Astrocyte (in vitro differentiated cells and primary cell): Measurements from ENCODE around the gene GABBR2. TPM values are rescaled to one million over a fixed set of nuclear protein-coding genes. Genes with fewer than 3 reads are reported as not detected.

Source experiments
- DNase-seq: peaks from one replicate; pipeline ENCODE4 v3.0.0-alpha.2; 2010; ENCODE audit warnings: low read depth
- FAIRE-seq: peaks from 2 replicates; lab custom pipeline; 2011; peaks lifted over from hg19 to GRCh38; lab: Jason Lieb, UNC
- H2AFZ ChIP-seq: 2 replicates; pipeline ENCODE4 v1.6.0; 2012; ENCODE audit warnings: low read depth, low read length, inconsistent platforms
- H3K27ac ChIP-seq: 2 replicates; pipeline ENCODE4 v1.5.1; 2011; ENCODE audit warnings: low read depth, low read length, inconsistent platforms
- H3K27me3 ChIP-seq: 2 replicates; pipeline ENCODE4 v1.6.0; 2011; ENCODE audit warnings: low read length, inconsistent platforms; ENCODE audit not compliant: insufficient read depth
- H3K36me3 ChIP-seq: 2 replicates; pipeline ENCODE4 v1.5.1; 2011; ENCODE audit warnings: low read length, inconsistent platforms; ENCODE audit not compliant: insufficient read depth
- H3K4me1 ChIP-seq: 2 replicates; pipeline ENCODE4 v1.5.1; 2011; ENCODE audit warnings: low read length, inconsistent platforms; ENCODE audit not compliant: insufficient read depth
- H3K4me2 ChIP-seq: 2 replicates; pipeline ENCODE4 v1.6.0; 2012; ENCODE audit warnings: low read length, inconsistent platforms
- H3K4me3 ChIP-seq: 2 replicates; pipeline ENCODE4 v1.5.1; 2011; ENCODE audit warnings: low read depth, mild to moderate bottlenecking, low read length, inconsistent platforms; ENCODE audit not compliant: insufficient read depth
- H3K79me2 ChIP-seq: 2 replicates; pipeline ENCODE4 v1.6.0; 2012; ENCODE audit warnings: mild to moderate bottlenecking, low read length, inconsistent platforms; ENCODE audit not compliant: insufficient read depth
- H3K9ac ChIP-seq: 2 replicates; pipeline ENCODE4 v1.6.0; 2012; ENCODE audit warnings: mild to moderate bottlenecking, low read length, inconsistent platforms
- H3K9me3 ChIP-seq: 2 replicates; pipeline ENCODE4 v1.5.1; 2012; ENCODE audit warnings: low read depth, mild to moderate bottlenecking, low read length, inconsistent platforms; ENCODE audit not compliant: insufficient read depth
- H4K20me1 ChIP-seq: 2 replicates; pipeline ENCODE4 v1.6.0; 2012; ENCODE audit warnings: low read length, inconsistent platforms; ENCODE audit not compliant: insufficient read depth
- H3K27ac Mint-ChIP-seq: one replicate; pipeline ENCODE4 v1.8.0; 2021; ENCODE audit warnings: mild to moderate bottlenecking, mixed read lengths; ENCODE audit not compliant: unreplicated experiment
- H3K27me3 Mint-ChIP-seq: one replicate; pipeline ENCODE4 v1.8.0; 2021; ENCODE audit warnings: low read depth, mixed read lengths; ENCODE audit not compliant: unreplicated experiment
- H3K36me3 Mint-ChIP-seq: one replicate; pipeline ENCODE4 v1.8.0; 2021; ENCODE audit warnings: low read depth, mixed read lengths; ENCODE audit not compliant: unreplicated experiment
- H3K4me1 Mint-ChIP-seq: one replicate; pipeline ENCODE4 v1.8.0; 2021; ENCODE audit warnings: low read depth, mixed read lengths; ENCODE audit not compliant: unreplicated experiment
- H3K4me3 Mint-ChIP-seq: one replicate; pipeline ENCODE4 v1.8.0; 2021; ENCODE audit warnings: mild to moderate bottlenecking, moderate library complexity, mixed read lengths; ENCODE audit not compliant: unreplicated experiment
- H3K9me3 Mint-ChIP-seq: one replicate; pipeline ENCODE4 v1.8.0; 2021; ENCODE audit warnings: mild to moderate bottlenecking, mixed read lengths; ENCODE audit not compliant: unreplicated experiment
- CTCF ChIP-seq: IDR thresholded peaks from 2 replicates; pipeline ENCODE4 v1.5.1; 2011; ENCODE audit warnings: low read depth, mild to moderate bottlenecking, inconsistent platforms, low read length, moderate library complexity; ENCODE audit not compliant: insufficient read depth
- EZH2 ChIP-seq: IDR thresholded peaks from 2 replicates; pipeline ENCODE4 v1.6.1; 2012; ENCODE audit warnings: mild to moderate bottlenecking, low read length, inconsistent platforms; ENCODE audit not compliant: insufficient read depth
- total RNA-seq: library from RNA; stranded (reverse); gene quantifications from 2 replicates; pipeline ENCODE4 v1.2.1, GENCODE V29; 2021

GABBR2 gene
- total RNA-seq, 1 donor from 2014 or later, result 2.0 TPM

GRCh38 chr9:98639133-98639532, 69.6 kb downstream of the GABBR2 start:
- no peak for DNase-seq
- H3K36me3 Mint-ChIP-seq, result peaks cover 2% of the 10 kb centered on the region
- no peak overlapping the region for H3K4me3 Mint-ChIP-seq
- H3K9me3 Mint-ChIP-seq, result peaks cover 1% of the 10 kb centered on the region
- no peaks in the 10 kb centered on the region for H3K4me1 ChIP-seq
- no peak overlapping the region for H3K27ac ChIP-seq
- no peaks in the 10 kb centered on the region for H4K20me1 ChIP-seq
- H3K36me3 ChIP-seq, result no peaks in the 10 kb centered on the region
- H2AFZ ChIP-seq, result no peak overlapping the region
- no peak overlapping the region for H3K27ac Mint-ChIP-seq
- no peaks in the 10 kb centered on the region for H3K4me1 Mint-ChIP-seq
- no peak for FAIRE-seq
- H3K9me3 ChIP-seq, result no peaks in the 10 kb centered on the region
- H3K27me3 ChIP-seq, result peaks cover 10% of the 10 kb centered on the region
- H3K27me3 Mint-ChIP-seq, result peaks cover 26% of the 10 kb centered on the region
- H3K79me2 ChIP-seq, result no peaks in the 10 kb centered on the region
- no peak overlapping the region for H3K4me2 ChIP-seq
- no peak overlapping the region for H3K9ac ChIP-seq
- H3K4me3 ChIP-seq, result no peak overlapping the region
- no peak for TF ChIP-seq EZH2
- TF ChIP-seq CTCF, result no peak

GRCh38 chr9:98637381-98637780, 71.4 kb downstream of the GABBR2 start:
- Histone ChIP-seq H3K27me3 (peaks cover 4% of the 10 kb centered on the region), H3K79me2 (no peaks in the 10 kb centered on the region), H3K27ac (no peak overlapping the region), H3K9me3 (no peaks in the 10 kb centered on the region), H2AFZ (no peak overlapping the region), H3K9ac (no peak overlapping the region), H3K4me3 (no peak overlapping the region), H3K36me3 (no peaks in the 10 kb centered on the region), H4K20me1 (no peaks in the 10 kb centered on the region), H3K4me1 (no peaks in the 10 kb centered on the region), H3K4me2 (no peak overlapping the region)
- Mint-ChIP-seq H3K36me3 (peaks cover 2% of the 10 kb centered on the region), H3K27ac (no peak overlapping the region), H3K4me3 (no peak overlapping the region), H3K4me1 (no peaks in the 10 kb centered on the region), H3K27me3 (peaks cover 13% of the 10 kb centered on the region), H3K9me3 (peaks cover 1% of the 10 kb centered on the region)
- TF ChIP-seq CTCF (no peak), EZH2 (no peak)
- FAIRE-seq, result no peak
- DNase-seq, result no peak

GRCh38 chr9:98635374-98635773, 73.4 kb downstream of the GABBR2 start:
- Histone ChIP-seq H3K79me2 (no peaks in the 10 kb centered on the region), H3K4me2 (no peak overlapping the region), H3K9ac (no peak overlapping the region), H3K27me3 (peaks cover 4% of the 10 kb centered on the region), H3K27ac (no peak overlapping the region), H2AFZ (no peak overlapping the region), H3K4me1 (no peaks in the 10 kb centered on the region), H3K36me3 (no peaks in the 10 kb centered on the region), H3K4me3 (no peak overlapping the region), H3K9me3 (no peaks in the 10 kb centered on the region), H4K20me1 (no peaks in the 10 kb centered on the region)
- H3K36me3 Mint-ChIP-seq, result peaks cover 2% of the 10 kb centered on the region
- peaks cover 2% of the 10 kb centered on the region for H3K27me3 Mint-ChIP-seq
- H3K9me3 Mint-ChIP-seq, result no peaks in the 10 kb centered on the region
- TF ChIP-seq EZH2, result no peak
- TF ChIP-seq CTCF, result no peak
- DNase-seq (peak; percentile 43), FAIRE-seq (no peak)
- no peak overlapping the region for H3K27ac Mint-ChIP-seq
- no peak overlapping the region for H3K4me3 Mint-ChIP-seq
- H3K4me1 Mint-ChIP-seq, result no peaks in the 10 kb centered on the region
